A549 (cell line): Measurements from ENCODE around the gene NAXD.

Experiments
- CTCF ChIP-seq: fragments of >200 bp; sonication (Bioruptor Twin); formaldehyde crosslinking; IDR thresholded peaks from 3 replicates; pipeline ENCODE4 v1.5.1; 2016
- E2F6 ChIP-seq: IDR thresholded peaks from 2 replicates; pipeline ENCODE4 v1.6.1; 2012; ENCODE audit warnings: low read depth, borderline replicate concordance
- TFCP2L1 ChIP-seq: fragments of 250-450 bp; sonication (Bioruptor Pico); IDR thresholded peaks from 2 replicates; pipeline ENCODE4 v1.5.0; 2021; ENCODE audit warnings: mild to moderate bottlenecking
- TF ChIP-seq, protein P1 (sequence below): IDR thresholded peaks from 2 replicates; pipeline ENCODE4 v1.6.1; 2012

GRCh38 chr13:110683203-110683883 lies 68.0 kb downstream of the NAXD start:
- TF ChIP-seq E2F6 (no peak), CTCF (peak; percentile 56), TFCP2L1 (CRISPR knock-in tag) (no peak)
- TF ChIP-seq, protein P1, sequence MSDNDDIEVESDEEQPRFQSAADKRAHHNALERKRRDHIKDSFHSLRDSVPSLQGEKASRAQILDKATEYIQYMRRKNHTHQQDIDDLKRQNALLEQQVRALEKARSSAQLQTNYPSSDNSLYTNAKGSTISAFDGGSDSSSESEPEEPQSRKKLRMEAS = no peak
